Eye (tissue), 1 donor: ENCODE results near the gene CDH22.
A peak's percentile ranks its signal among the peaks of the same experiment; 100 is the strongest.

Experiments
- DNase-seq: peaks from one replicate; pipeline ENCODE4 v3.0.0-alpha.2; 2015

CDH22 gene

GRCh38 chr20:46211331-46211722 lies 97.0 kb downstream of the CDH22 start:
- DNase-seq = no peak

DNA sequence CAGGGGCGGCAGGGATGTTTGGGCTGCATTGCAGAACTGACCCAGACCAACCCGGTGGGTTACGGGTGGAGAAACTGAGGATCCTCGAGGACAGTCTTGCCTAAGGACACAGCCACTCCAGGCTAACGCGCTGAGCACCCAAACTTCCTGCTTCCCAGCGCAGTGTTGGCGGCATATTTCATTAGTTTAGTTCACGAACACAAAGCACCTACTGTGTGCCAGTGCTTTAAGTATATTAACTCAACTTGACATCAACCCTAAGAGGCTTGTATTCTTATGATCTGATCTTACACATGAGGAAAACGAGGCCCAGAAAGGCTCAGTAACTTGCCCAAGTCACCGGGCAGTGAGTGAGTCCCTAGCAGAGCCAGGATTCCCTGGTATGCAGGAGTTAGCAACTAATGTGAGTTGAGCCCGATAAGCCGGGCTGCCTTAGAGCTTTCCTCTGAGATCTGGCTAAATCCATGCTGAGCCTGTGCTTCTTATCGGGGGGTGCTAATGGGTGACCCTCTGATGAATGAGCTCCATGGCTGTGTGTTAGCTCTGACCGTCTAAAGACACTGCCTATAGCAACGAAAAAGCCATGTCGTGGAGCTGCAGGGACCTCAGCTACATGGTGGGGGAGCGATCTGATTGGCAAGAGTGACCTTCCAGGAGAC lies 97.5 kb downstream of the CDH22 start:
- no peak for DNase-seq

GRCh38 chr20:46209930-46210671 lies 98.2 kb downstream of the CDH22 start:
- peak; percentile 62 for DNase-seq

DNA sequence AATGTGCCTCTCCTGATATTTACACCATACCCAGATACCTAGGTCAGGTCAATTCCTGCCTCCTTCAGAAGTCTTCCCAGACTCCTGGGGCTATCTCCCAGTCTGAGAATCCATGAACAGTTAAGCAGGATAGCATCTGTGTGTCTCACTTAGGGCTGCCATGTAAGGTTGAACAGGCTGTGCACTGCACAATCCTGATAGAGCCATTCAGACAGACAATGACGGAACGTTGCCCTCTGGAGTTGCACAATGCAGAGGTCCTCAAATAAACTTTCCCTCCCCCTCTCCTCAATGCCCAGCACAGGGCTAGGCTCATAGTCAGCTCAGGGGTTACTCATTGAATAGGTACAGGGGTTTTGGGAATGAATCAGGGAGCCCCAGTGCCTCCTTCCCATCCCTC lies 100.5 kb downstream of the CDH22 start:
- no peak for DNase-seq

DNA sequence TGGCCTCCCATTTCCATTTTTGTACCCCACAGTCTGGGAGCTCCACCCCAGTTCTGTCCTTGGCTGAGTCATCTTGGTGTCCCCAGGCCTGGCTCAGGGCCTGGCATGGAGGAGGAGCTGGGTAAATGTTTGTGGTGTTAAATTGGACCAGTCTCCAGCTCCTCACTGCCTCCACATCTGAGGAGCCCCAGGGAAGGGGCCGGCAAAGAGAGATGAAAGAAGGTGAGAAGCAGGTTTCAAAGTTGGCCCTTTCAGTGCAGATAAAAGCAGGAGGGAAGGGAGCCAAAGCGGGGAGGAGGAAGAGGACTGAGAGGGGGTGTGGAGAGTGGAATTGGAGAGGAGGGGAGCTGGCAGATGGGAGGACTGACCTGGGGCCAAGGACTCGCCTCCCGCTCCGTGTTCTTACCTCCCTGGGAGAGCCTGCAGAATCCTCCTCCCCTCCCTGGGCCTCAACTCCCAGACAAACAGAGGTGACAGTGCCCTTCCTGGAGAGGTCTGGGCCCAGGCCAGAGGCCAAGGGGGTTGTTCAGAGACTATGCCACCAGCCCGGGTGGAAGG lies 101.2 kb downstream of the CDH22 start:
- DNase-seq = no peak

GRCh38 chr20:46206025-46206424 lies 102.3 kb downstream of the CDH22 start:
- DNase-seq = no peak

DNA sequence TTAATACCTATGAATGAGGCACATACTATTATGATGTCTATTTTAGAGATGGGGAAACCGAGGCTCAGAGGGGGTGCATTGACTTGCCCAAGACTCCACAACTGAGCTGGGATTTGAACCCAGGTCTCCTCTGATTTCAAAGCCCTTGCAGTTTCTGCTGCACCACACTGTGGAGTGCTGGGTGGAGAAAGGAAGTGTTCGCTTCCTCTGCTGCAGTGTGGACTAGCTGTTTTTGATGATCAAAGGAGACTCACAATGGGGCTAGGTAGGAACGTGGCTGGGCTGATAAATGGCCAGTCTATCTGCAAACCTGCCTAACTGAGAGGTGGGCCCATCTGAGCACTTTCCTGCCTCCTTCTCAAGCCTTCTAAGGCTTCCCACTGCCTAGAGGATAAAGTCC lies 102.9 kb downstream of the CDH22 start:
- no peak for DNase-seq

GRCh38 chr20:46204594-46205186 lies 103.6 kb downstream of the CDH22 start:
- DNase-seq = no peak

GRCh38 chr20:46203510-46203837 lies 104.8 kb downstream of the CDH22 start:
- no peak for DNase-seq

GRCh38 chr20:46202766-46203509 lies 105.4 kb downstream of the CDH22 start:
- no peak for DNase-seq

GRCh38 chr20:46200582-46201570 lies 107.4 kb downstream of the CDH22 start:
- peak; percentile 67 for DNase-seq

DNA sequence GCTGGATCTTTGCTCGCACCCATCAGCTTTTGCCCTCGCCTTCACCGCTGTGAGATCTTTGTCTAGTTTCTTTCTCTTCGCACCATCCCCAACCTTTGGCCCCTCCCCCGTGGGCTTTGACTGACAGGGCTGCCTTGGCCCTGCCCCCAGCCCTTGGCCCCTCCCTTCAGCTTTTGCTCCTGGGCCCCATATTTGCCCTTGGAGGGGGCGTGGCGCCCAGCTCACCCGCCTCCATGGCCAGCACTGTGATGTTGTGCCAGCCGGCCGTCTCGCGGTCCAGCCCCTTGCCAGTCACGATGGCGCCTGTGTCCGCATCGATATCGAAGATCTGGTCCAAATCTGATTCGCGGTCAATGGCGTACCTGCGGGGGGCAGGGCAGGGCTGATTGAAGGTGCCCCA lies 109.1 kb downstream of the CDH22 start:
- DNase-seq = no peak

GRCh38 chr20:46196990-46197389 lies 111.3 kb downstream of the CDH22 start:
- DNase-seq = no peak

DNA sequence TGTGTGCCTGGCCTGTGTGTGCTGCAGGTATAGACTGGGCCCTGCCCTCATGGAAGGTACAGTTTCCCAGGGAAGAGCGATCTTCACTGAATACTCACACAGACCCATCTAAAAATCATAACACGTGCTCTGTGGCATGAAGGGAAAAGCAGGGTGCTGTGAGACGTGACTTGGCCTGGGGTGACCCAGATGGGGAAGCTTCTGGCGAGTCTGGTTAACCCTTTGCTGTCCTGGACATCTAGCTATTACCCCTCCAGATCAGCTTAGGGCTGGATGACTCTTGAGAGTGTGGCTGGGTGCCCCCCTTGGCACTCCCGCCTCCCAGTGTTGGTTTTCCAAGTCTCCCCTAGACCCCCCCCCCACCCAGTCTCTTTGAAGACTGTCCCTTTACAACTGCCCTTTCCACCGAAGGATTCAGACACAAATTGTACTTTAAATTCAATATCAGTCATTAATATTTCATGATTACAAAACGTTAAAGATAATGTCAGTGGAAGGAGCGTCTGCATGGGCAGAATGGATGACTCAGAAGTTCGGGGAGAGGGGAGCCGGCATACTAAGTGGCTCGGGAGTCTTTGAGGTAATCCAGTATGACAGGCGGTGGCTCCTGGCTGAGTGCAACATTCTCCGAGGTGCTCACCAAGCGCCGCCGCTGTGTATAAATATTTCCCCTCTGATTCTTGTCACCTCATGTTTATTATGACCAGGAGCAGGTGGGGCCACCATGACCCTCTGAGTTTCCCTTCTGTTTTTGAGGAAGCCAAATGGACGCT lies 112.8 kb downstream of the CDH22 start:
- peak; percentile 78 for DNase-seq

DNA sequence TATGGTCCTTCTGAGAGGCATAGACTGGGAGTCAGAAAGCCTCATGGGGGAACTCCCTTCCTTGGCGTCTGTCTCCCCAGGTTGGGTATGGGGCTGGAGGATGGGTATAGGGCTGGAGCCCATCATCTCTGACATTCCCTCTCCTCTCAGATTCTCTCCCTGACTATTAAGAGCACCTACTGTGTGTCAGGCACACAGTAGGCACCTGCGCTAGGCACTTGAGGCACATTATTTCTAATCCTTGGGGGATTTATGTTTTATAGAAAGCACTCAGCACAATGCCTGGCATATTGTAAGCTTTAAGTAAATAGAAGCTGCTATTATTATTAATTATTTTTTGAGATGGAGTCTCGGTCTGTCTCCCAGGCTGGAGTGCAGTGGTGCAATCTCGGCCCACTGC lies 113.9 kb downstream of the CDH22 start:
- DNase-seq = no peak

GRCh38 chr20:46192376-46192944 lies 115.8 kb downstream of the CDH22 start:
- DNase-seq = peak; percentile 83

GRCh38 chr20:46191611-46192010 lies 116.7 kb downstream of the CDH22 start:
- no peak for DNase-seq

- no peak for DNase-seq
Observed at GRCh38 chr20:46191168-46191540, 117.1 kb downstream of the CDH22 start.

- no peak for DNase-seq
Observed at GRCh38 chr20:46190478-46191167, 117.7 kb downstream of the CDH22 start.

DNA sequence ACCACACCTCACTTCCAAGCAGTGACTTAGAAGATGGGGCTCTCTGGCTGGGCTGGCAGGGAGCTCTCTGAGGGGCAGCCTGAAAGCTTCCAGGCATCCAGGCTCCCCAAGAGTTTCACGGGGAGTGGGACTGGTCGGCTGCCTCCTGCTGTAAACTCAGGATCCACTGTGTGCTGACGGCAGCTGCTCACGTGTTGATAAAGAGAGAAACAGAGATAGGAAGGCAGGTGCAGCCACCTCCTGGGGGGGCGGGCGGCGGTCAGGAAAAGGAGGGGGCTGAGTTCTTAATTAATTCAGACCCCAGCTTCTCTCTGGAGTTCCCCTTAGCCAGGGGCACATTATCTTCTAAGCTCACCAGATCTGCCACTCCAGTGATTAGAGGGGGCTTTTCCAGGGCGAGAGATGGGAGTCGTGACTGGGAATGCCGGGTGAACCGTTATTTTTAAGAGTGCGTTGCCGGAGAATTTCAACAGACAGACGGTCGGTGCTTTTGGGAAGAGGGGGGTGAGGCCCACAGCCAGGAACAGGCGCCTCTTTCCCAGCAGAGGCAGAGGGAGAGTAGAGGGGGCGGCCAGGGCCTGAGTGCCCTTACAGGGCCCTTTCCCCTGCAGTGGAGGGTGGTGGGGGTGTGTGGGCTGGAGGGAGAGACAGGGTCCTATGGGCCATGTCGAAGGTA lies 119.3 kb downstream of the CDH22 start:
- DNase-seq = no peak
